ENCODE measurements around the gene PPIL6.

- TF ChIP-seq RAD21 (IDR thresholded peaks at IDR 0.05; ENCODE audit: low read depth) (no peak), EP300 (IDR thresholded peaks at IDR 0.05; ENCODE audit: borderline replicate concordance) (no peak), USF1 (IDR thresholded peaks at IDR 0.05) (no peak), CREB1 (IDR thresholded peaks at IDR 0.05; ENCODE audit: low read depth) (no peak), TAF1 (IDR thresholded peaks at IDR 0.05; ENCODE audit: low read depth) (no peak), CEBPB (IDR thresholded peaks at IDR 0.05) (no peak), REST (IDR thresholded peaks at IDR 0.05; ENCODE audit: low read depth) (no peak), MAX (IDR thresholded peaks at IDR 0.05) (no peak), TCF12 (IDR thresholded peaks at IDR 0.05; ENCODE audit: low read depth) (no peak), YY1 (IDR thresholded peaks at IDR 0.05; ENCODE audit: low read depth) (no peak)
Measured at GRCh38 chr6:109449795-109450673, 9.6 kb upstream of the PPIL6 start.

Measured in Ishikawa (cell line).